ENCODE results near the gene SLC47A2.
A peak's percentile ranks its signal among the peaks of the same experiment; 100 is the strongest.

- TF ChIP-seq CTCF (conservative IDR thresholded peaks at IDR 0.05 in 1 of 2, IDR thresholded peaks at IDR 0.05 in 1 of 2; ENCODE audit: low read depth in 1 of 2, low read length in 2 of 2), result peak in 1 of 2 donors; percentile 12
- no peak for TF ChIP-seq EZH2 (IDR thresholded peaks at IDR 0.05; ENCODE audit: low read length, missing control alignments)
Observed at GRCh38 chr17:19718613-19719354, 2.4 kb upstream of the SLC47A2 start.
